RCC 7860 (cell line): ENCODE measurements around the gene TMEM164.

Experiments
- DNase-seq: peaks from one replicate; pipeline ENCODE4 v3.0.0-alpha.2; 2015; ENCODE audit warnings: low spot score
- FAIRE-seq: peaks from 2 replicates; lab custom pipeline; 2012; peaks lifted over from hg19 to GRCh38; lab: Jason Lieb, UNC

TMEM164 gene

DNA sequence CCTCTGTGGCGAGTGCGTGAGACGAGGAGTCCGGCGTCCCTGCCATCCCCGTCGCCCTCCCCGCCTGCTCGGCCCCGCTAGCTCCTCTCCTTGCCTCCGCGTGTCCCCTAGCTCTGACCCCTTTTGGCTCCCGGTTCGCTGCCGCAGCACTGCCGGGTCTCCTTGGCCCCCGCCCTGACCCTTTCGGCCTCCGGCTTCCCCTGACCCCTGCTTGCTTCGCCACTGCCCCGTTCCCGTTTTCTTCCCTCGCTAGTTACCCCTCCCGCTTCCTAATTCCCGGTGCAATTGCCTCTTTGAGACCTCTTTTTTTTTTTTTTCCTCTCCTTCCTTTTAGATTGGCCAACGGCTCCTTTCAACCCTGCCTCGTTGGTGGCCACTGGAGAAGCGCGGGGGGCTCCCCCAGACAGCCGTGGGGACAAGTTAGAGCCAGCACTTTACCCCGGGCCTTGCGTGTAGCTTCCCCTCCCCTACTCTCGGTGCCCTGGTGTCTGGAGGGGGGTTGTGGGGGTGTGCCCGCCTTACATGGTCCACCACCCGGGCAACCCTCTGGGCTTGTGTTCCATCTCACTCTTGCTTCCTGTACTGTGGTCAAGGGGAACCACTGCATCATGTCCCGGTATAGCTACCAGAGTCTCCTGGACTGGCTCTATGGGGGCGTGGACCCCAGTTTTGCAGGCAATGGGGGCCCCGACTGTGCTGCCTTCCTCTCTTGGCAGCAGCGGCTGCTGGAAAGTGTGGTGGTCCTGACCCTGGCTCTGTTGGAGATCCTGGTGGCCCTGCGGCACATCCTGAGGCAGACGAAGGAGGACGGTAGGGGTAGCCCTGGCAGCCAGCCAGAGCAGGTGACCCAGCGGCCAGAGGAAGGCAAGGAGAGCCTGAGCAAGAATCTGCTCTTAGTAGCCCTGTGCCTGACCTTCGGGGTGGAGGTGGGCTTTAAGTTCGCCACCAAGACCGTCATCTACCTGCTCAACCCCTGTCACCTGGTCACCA is 548 bp downstream of the TMEM164 start:
- no peak for DNase-seq
- FAIRE-seq: no peak

DNA sequence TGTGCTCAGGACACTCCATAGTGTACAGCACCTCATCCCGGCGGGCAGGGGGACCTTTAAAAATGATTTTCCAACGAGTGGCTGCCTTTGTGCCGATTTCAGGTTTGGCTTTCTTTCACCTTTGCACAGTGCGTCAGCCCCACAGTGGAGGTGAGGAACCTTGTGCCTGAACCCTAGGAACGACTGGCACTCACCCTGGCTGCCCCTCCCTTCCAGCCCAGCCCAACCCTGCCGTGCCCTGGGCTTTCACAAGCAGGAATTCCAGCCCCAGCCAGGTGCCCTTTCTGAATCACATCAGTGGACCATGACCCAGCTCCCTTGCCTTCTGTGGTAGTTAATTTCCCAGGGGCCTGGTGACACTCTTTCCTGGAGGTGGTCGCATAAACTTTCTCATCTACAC is 1.3 kb downstream of the TMEM164 start:
- DNase-seq (no peak), FAIRE-seq (no peak)

DNA sequence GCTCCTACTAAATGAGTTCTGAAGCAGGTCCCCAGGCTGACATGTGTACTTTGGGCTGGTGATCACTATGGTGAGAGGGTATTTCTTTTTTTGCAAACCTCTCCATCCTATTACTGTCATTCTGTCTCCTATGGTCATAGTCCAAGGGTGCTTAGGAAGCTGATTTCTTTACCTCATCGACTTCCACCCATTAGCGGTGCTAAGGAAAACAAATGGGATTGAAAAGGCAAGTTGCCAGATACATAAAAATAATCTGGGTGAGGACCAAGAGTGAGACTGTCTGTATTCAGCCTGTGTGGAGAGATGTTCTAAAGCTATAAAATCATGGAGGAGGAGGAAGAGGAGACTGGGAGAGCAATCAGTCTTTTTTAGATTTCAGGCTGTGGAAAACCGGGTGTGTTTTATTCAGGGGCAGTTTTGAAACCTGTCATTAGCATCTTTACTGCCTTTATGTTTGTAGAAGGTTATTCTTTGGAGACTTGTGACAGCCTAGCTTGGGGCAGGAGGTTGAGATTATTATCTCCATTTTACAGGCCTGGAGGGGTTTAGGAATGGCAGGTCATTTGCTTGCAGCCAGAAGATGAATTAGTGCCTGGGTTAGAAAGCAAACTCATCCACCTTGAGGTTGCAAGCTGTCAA is 1.9 kb downstream of the TMEM164 start:
- FAIRE-seq: no peak
- no peak for DNase-seq

DNA sequence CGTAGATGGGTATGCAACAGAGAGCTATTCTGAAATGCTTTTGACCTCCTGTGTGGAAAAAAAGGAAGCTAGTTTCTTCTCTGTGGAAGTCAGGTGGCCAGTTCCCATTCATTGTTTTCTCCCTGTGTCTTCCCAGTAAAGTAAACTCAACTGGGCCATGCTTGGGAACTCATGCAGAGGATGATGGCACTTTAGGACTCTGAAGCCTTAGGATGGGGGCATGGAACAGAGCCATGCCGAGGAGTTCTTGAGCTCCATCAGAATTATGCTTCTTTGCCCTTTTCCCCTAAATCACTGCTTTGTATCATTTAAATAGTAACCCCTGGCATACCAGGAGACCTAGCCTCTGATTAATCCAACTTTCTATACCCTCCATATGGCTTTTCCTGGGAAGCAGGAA is 3.2 kb downstream of the TMEM164 start:
- no peak for FAIRE-seq
- no peak for DNase-seq

DNA sequence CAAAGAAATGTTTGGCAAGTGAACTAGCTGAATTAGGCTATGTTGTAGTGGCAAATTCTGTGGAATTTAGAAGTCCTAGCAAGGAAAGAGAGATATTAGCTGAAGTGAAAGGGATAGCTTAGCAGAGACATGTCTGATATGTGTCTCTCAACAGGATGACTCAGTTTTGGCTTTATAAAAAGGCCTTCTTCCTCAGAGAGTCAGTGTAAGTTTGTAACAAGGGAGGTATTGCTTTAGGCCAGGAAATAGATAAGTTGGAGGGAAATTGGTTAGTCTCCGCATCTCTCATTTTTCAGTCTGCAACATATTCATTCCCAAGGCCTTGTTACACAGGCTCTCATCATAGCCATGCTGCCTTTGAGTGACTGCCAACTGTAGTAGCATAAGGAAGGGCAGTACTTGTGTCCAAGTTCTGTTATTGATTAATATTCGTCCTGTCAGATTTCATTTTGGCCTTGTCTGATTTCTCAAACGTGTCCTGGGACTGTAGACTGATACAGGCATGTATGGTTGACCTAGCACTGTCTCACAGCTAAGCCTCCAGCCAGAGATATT is 4.0 kb downstream of the TMEM164 start:
- DNase-seq (no peak), FAIRE-seq (no peak)

DNA sequence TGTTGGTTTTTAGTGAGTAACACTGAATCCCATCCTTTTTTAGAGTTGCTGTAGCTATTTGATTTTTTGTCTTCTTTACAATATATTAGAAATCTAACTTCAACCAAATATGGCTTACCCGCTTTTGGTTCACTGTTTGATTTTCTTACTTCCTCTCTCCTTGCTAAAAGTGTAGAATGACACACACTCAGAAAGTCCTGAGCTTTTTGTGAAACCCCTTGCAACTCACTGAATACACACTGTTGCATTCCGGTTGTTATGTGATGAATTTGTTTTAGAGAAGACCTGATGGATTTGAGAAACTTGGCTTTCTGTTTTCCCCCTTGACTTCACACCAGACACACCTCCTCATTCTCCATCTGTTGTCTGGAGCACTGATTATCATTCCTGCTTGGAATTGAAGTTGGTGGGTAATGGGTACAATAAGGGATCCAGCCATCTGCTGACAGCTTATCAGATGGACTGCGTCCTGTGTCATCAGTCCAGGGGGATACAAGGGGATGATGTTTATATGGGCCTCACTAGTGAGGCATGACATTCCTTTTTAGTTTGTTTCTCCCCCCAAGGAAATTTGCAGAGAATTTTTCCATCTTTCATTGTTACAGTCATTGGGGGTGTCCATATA is 5.2 kb downstream of the TMEM164 start:
- FAIRE-seq (no peak), DNase-seq (no peak)

DNA sequence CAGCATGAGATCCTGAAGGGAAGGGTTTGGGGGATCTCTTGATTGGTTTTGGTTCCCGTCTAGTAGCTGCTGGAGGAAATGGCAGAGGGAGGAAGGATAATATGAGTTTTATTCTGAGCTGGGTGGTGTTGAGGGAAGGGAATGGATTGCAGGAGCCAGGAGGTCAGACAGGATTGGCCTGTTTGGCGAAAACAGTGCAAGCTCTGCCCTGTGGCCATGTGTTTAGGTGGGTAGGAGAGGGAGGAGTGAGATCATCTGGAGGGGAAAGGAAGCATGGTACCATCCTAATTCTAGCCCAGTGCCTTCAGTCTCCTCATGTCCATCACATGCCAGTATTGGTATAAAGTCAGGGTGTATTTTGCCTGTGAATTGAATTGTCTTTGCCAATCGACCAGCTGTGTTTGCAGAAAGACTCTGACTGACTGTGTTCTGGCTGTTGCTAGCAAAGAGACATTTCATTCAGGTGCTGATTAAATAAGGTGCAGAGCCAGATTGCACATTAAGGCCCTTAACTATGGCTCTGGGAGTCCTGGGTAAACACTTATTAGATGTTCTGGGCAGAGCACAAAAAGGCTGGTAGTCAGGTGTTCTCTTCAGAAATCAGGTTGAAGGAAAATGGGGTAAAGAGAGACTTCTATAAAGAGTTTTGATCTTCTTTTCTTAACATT is 10.0 kb downstream of the TMEM164 start:
- FAIRE-seq (no peak), DNase-seq (no peak)

DNA sequence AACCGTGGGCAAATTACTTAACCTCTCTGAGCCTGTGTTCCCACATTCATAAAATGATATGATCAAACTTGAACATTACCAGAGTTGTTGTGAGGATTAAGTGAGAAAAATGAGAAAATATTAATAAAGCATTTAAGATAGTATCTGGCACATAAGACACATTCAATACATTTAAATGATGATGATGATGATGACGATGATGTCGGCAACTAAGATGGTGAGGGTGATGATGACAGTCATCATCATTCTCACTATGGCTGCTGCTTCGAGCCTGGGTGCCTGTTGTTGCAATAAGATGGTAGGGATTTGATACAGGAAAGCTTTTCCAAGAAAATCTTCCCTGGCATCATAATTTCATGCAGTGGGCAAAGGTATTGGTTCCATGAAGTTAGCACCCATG is 11.1 kb downstream of the TMEM164 start:
- FAIRE-seq (no peak), DNase-seq (no peak)

DNA sequence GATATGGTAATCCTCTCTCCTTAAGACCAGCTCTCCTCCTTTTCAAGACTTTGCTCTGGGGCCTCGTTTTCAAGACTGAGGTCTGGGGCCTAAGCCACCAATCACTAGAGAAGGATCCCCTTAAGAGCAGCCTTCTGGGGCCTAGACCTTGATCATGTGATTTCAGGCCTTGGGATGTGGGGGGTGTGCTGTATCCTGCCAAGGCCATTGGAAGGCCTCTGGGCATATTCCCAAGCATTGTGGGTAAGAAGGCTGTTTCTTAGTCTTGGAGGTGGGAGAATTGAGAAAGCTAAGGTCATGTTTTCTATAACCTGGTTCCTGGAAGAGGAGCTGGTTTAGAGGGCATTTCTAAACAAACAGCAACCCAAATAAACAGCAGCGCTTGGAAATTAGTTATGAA is 12.1 kb downstream of the TMEM164 start:
- FAIRE-seq (no peak), DNase-seq (no peak)

DNA sequence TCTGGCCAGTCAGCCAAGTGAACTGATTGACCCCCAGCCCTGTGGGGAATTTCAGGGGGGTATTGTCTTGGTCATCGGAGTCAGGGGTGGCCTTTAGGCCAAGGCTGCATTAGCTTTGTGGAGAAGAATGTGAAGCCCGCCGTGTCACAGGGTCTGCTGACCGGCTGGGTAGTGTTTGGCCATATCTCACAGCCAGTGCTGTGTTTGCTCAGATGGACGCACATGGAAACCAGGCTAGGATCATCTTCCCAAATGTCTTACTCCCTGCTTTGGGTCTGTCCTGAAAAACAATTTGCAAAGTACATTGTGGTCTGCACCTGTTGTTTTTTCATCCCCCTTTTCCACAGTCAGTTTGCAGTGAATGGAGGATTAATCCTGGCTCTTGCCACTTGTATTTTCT is 13.0 kb downstream of the TMEM164 start:
- no peak for DNase-seq
- FAIRE-seq: no peak

DNA sequence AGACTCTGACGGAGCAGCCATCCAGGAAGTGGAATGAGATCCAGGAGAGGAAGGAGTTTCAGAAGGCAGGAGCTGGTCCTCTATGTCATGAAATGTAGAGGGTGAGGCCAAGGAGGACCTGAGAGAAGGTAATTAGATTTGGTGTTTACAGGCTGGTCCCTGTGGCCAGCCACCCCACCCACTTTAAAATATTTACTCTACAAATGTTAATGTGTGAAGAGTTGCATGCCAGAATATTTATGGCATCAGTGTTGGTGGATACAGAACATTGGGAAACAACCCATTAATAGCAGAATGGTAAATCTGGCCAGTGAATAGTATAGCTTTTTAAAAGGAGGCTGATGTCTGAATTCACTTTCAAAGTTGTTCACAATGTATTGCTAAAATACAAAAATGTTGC is 17.6 kb downstream of the TMEM164 start:
- FAIRE-seq (no peak), DNase-seq (no peak)

DNA sequence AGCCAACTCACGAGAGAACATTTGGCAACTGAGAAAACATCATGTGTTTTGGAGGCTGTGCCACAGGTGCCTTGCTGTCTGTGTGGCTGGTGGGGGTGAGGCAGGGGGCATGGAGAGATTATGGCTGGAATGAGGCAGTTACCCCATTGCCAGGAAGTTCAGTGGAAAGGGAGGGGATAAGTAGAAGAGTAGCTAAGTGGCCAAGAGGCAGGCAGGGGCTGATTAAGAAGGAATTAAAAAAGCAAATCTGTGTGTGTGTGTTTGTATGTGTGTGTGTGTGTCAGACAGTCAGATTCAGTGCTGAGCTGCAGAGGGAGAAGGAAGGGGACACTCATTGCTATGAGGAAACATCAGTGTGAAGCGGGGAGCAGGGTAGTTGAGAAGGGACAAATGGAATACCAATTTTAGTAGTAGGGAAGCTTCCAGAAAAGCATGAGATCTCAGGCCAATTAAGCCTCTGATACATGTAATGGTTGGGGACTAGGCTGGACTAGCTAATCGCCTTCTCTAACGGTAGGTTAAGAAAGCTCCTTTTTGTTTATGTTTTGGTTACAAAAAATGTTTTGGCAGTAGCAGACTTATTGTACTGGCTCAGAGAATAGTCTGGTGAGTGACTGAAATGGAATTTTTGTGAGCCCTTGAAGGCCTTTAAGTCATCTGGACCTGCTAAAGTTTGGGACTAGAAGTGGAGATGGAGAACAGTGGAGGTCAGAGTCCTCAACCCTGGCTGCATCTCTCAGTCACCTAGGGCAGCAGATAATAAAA is 18.5 kb downstream of the TMEM164 start:
- DNase-seq (no peak), FAIRE-seq (no peak)

DNA sequence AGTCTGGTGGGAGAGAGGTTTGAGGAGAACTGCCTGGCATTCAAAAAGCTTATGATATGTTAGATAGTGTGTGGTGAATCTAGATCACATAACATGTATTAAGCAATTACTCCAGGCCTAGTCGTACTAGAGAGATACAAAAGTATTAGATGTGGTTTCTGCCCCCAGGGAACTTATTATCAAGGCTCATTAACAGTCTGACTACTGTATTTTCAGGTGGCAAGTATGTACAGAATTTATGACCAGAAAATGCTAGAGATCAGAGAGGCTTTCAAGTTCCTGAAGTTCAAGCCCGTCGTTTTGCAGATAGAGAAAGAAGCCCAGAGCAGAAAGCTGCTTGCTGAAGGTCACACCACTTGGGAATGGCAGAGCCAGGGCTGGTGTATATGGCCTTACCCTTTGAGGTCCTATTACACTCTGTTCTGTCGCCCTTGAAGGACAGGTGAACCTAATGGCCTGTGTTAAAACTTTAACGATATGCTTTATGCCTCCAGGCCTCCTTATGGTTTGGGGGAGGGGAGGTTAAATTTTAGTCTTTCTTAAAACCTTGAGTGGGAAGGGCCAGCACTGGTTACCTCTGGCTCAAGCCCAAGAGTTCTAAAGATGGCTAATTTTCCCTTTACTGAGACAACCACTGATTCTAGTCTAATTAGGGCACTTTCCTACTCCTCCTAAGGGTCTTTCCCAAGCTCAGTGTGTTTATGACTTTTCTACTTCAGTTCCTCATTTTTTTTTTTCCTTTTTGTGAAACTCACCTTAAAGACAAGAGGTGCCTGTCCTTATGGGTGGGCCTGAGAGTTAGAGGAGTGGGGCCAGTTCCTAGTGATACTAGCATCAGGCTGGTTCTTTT is 19.9 kb downstream of the TMEM164 start:
- FAIRE-seq (no peak), DNase-seq (no peak)

DNA sequence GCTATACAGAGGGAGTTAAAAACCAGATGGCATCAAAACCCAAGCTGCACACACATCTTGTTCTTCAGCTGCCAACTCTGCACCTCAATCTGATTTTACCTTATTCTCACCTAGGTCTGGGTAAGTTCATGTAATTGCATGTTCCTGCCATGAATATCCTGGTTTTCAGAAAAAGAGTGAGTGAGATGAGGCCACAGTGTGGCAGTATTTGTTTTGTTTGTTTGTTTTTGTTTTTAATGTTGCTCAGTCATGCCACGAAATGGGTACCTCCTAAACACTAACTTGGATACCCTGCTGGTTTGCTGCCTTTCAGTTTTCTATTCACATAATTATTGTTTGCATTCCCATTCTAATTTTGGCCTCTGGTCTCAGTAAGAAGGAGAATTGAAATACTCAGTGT is 22.5 kb downstream of the TMEM164 start:
- no peak for FAIRE-seq
- no peak for DNase-seq

DNA sequence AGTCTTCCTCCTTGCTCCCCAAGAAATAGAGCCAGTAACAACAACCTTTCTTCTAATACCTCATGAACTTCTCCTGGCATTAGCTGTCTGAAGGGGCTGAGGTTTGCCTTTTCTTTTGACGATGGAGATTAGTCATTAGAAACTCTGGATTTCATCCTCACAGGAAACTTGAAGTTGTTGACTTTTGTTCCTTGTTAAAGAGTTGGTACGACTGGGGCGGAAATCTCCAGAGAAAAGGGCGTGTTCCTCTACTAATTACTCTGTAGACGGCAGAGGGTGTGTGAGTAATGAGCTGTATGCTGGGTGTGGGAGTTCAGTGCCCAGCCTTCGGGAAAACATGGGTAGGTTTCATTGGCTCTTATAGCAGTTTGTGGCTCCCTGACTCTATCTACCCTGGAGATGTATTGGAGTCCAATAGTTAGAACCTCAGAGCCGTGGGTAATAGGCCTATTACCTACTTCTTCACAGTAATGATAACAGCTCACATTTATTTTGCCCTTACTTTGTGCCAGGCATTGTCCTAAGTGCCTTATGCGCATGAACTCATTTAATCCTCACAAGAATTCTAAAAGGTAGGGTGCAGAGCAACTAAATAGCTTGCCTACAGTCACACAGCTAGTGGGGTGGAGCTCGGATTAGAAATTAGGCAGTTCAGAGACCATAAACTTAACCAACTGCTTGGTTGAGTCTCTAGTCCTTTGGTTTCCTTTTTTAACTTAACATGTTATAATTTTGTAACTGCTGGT is 23.4 kb downstream of the TMEM164 start:
- FAIRE-seq (no peak), DNase-seq (no peak)

DNA sequence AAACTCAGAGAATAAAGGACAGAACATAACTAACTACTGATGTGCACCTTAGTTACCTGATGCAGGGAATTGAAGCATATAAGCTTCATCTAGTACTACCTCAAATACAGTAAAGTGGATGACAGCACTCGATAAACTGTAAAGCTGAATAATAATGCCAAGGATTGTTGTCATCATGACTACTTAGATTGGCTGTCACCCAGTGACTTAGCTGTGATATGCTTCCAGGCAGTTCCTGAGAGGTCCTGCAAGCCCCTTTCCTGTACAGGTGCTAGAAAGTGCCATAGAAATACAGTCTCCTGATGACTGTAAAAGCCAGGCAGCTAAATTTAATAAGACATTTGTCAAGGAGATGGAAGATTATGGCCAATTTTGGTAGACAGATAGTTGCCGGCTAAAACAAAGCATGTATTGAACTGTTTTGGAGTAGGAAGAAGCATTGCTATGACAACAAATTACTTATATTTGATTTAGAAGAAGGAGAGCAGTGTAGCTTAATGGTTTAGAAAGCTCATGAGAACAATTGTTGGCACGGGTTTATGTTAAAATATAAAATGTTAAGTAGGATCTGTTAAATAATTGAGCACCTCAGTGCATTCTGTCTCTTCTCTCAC is 29.7 kb downstream of the TMEM164 start:
- DNase-seq: no peak
- FAIRE-seq: no peak

DNA sequence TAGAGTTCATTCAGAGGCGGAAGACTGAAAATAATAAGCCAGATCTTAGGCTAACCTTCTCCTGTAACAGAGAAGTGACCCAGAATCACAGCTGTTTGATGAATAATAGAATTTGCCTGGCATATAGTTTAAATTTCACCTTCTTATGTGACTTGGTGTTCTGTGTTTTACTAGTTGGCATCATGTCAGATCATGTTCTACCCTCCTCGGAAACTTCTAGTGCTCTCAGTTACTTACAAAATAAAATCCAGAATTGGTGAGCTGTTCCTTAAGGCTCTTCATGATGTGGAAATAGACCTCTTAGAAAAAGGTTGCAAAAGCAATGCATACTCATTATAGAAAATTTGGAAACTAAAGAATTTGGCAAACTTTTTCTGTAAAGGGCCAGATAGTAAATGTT is 31.1 kb downstream of the TMEM164 start:
- no peak for FAIRE-seq
- DNase-seq: no peak
